Measurements from ENCODE around the gene ACP2.

The ACP2 gene, protein sequence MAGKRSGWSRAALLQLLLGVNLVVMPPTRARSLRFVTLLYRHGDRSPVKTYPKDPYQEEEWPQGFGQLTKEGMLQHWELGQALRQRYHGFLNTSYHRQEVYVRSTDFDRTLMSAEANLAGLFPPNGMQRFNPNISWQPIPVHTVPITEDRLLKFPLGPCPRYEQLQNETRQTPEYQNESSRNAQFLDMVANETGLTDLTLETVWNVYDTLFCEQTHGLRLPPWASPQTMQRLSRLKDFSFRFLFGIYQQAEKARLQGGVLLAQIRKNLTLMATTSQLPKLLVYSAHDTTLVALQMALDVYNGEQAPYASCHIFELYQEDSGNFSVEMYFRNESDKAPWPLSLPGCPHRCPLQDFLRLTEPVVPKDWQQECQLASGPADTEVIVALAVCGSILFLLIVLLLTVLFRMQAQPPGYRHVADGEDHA

GRCh38 chr11:47248664-47249377, at the start of gene ACP2:
Gene ACP2, minus strand, starts transcription at chr11:47248814. Its CDS starts 25 bp downstream, at chr11:47248789.
- DNase-seq = peak in 13 of 14 donors; percentile 77 to 93 (median 89)

DNA sequence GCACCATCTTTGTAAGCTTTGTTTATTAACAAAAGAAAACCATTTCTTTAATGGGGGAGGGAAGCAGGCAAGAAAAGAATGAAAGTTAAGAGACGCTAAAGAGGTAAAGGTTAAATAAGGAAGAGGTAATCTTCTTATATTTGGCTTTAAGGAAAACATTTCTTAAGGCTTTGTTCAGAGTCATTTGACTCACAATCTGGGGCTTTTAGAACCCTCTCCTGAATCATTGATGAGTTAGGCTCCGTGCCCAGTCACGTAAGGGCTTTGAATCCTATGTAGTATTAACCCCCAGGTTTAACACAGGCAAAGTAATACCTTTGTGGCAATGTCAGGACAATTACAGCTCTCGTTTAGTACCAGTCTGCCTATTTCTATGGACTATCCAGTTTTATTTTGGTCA, 47.4 kb upstream of the ACP2 start:
- no peak for DNase-seq

DNA sequence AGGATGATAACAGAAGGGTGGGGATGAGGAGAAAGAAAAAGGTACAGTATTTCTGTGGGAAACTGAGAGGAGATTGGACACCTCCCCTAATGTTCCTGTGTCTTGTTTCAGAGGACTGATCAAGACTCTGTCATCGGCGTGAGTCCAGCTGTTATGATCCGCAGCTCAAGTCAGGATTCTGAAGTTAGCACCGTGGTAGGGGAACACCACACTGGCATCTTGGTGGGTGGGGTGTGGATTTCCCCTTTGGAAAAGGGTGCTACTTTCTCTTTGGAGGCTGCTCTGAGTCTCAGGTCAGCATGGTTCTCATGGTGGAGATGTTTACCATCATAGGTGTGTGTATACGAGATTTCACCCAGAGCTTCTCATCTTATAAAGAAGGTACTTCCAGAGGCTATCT, 46.8 kb upstream of the ACP2 start:
- no peak for DNase-seq

DNA sequence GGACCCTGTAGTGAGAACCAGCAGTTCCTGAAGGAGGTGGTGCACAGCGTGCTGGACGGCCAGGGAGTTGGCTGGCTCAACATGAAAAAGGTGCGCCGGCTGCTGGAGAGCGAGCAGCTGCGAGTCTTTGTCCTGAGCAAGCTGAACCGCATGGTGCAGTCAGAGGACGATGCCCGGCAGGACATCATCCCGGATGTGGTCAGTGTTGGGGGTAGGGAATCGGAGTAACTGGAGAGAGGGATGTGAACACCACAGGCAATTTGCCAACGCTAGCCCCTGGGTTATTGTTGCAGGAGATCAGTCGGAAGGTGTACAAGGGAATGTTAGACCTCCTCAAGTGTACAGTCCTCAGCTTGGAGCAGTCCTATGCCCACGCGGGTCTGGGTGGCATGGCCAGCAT, 41.2 kb upstream of the ACP2 start:
- DNase-seq = no peak

DNA sequence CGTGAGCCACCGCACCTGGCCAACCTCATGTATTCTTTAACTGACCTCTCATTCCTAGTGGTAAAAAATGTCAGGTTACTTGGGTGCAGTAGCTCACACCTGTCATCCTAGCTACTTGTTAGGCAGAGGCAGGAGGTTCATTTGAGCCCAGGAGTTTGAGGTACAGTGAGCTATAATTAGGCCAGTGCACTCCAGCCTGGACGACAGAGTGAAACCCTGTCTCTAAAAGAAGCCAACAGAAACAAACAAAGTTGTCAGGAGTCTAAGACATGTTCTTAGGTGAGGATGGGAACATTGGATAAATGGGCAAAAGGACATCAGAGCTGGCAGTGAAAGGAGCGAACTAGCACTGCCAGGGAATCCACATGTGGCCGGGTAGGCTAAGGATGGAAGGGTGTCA, 39.5 kb upstream of the ACP2 start:
- no peak for DNase-seq

- peak in 1 of 14 donors; percentile 28 for DNase-seq
Measured at GRCh38 chr11:47285969-47286770, 37.6 kb upstream of the ACP2 start.

- no peak for DNase-seq
Measured at GRCh38 chr11:47284151-47284550, 35.5 kb upstream of the ACP2 start.

DNA sequence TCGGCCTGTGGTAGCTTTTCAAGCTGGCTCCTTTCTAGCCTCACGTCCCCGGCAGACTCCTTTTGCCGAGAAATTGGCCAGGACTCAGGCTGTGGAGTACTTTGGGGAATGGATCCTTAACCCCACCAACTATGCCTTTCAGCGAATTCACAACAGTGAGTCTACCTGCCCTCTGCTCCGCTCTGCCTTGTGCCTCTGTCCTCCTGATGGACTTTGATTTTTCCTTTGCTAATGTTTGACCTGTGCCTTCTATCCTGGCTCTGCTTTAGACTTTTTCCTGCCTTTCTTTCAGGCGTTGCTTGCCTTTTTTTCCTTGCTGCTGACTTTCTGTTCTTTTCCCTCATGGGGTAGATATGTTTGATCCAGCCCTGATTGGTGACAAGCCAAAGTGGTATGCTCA, 33.8 kb upstream of the ACP2 start:
- DNase-seq = no peak

DNA sequence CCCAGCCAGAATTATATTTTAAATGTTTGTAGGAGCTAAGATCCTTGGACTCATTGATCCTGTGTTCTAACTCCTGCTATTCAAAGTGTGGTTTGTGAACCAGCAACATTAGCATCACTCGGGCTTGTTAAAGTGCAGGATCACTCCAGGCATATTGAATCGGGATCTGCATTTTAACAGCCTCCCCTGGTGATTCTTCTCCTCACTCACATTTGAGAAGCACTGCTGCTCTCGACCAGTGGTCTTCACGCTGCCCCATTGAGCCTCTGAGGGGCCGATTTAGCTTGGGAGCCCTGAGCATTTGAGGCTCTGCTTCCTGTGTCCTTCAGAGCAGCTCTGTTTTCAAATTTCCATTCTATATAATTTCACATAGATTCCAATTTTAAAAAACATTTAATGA, 32.2 kb upstream of the ACP2 start:
- no peak for DNase-seq

GRCh38 chr11:47280099-47280498, 31.5 kb upstream of the ACP2 start:
- DNase-seq = no peak

DNA sequence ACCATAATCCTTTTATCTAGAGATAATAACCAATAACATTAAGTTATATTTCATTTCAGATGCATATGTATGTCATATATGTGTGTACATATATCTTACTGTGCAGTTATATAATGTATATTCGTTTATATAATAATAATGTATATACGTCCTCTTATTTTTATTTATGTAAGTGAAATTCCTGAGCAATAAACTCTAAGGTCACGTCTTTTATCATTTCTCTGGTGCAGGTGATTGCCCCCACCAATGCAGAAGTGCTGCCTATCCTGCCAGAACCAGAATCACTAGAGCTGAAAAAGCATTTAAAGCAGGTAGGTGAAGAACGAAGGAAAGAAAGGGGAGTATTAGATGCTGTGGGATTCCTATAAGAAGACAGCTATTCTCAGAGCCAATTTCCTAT, 30.2 kb upstream of the ACP2 start:
- no peak for DNase-seq

GRCh38 chr11:47278058-47278457, 29.4 kb upstream of the ACP2 start:
- no peak for DNase-seq

- no peak for DNase-seq
Measured at GRCh38 chr11:47276923-47277322, 28.3 kb upstream of the ACP2 start.

DNA sequence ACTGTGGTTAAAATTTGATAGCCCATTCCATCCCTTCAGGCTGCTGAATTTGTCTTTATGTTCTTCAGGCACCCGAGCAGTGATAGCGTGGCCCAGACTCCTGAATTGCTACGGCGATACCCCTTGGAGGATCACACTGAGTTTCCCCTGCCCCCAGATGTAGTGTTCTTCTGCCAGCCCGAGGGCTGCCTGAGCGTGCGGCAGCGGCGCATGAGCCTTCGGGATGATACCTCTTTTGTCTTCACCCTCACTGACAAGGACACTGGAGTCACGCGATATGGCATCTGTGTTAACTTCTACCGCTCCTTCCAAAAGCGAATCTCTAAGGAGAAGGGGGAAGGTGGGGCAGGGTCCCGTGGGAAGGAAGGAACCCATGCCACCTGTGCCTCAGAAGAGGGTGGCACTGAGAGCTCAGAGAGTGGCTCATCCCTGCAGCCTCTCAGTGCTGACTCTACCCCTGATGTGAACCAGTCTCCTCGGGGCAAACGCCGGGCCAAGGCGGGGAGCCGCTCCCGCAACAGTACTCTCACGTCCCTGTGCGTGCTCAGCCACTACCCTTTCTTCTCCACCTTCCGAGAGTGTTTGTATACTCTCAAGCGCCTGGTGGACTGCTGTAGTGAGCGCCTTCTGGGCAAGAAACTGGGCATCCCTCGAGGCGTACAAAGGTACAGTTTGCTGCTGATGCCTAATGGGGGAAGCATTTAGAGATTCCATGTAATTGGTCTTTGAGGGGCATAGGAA, 26.1 kb upstream of the ACP2 start:
- no peak for DNase-seq

GRCh38 chr11:47272706-47273105, 24.1 kb upstream of the ACP2 start:
- DNase-seq = no peak

DNA sequence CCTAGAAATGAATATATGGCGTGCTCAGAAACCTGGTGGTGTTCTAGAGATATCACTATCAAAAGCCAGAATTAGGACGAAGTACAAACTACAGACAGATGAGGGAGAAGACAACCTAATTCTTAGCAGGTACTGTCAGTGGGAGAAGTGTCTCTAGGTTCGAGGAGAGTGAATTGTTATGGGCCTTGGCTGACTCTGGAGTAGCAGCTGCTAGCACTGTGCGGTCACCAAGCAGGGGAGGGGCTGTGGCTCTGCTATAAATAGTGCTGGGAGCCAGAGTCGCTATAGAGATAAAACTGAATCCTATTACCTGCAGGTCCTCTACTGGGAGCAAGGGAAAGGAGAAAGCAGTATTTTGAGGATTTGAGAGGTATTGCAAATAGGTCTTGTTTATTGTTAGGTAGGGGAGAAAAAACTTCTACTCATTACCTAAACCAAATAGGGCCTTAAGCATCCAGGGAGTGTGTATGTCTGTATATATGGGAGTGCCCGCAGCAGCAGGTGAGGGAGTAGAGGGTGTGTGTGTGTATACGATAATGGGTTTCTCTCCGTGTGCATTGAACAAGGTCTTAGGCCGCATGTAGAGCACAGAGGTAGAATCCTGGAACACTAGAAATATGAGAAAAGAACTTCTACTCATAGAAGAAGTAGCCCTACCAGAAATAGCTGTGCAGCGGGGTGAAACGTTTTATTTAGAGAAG, 23.5 kb upstream of the ACP2 start:
- peak in 4 of 14 donors; percentile 6 to 85 (median 8) for DNase-seq

DNA sequence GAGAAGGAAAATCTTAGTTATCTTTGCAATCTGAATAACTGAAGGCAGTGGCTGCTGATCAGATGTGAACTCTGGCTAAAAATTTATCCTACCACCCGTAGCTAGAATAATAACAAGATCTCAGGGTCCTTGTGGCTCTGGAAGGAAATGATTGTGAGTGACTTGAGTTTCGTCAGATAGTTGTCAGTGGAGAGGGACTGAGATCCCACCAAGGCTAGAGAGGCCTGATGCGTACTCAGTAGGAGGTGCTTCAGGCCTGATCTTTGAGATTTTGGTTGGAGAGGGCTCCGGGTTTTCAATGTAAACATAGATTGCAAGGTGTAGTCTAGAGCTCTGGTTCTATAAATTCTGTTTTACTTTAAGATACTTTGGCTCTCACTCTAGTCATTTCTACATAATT, 22.7 kb upstream of the ACP2 start:
- no peak for DNase-seq

- peak in 5 of 14 donors; percentile 17 to 79 (median 20) for DNase-seq
Measured at GRCh38 chr11:47270331-47271271, 22.0 kb upstream of the ACP2 start.

GRCh38 chr11:47269829-47270305, 21.3 kb upstream of the ACP2 start, which contains the start of gene MADD:
Gene MADD, plus strand, starts transcription at chr11:47270133.
- DNase-seq = peak in 12 of 14 donors; percentile 80 to 95 (median 92)
